A549 treated with Mapracorat at 1 μM for 4 hours (cell line): ENCODE results near the gene CXXC5. TPM values are rescaled to one million over a fixed set of nuclear protein-coding genes. Genes with fewer than 3 reads are reported as not detected.

Experiments
- total RNA-seq: library from RNA; stranded (reverse); fragments of 200-300 nt; extraction: Qiagen RNA extraction; gene quantifications from 5 replicates; pipeline ENCODE4 v1.2.3, GENCODE V29; 2022

CXXC5 gene
- total RNA-seq, result 13.8 to 20.9 TPM (median 19.3 TPM) in 5 replicates

DNA sequence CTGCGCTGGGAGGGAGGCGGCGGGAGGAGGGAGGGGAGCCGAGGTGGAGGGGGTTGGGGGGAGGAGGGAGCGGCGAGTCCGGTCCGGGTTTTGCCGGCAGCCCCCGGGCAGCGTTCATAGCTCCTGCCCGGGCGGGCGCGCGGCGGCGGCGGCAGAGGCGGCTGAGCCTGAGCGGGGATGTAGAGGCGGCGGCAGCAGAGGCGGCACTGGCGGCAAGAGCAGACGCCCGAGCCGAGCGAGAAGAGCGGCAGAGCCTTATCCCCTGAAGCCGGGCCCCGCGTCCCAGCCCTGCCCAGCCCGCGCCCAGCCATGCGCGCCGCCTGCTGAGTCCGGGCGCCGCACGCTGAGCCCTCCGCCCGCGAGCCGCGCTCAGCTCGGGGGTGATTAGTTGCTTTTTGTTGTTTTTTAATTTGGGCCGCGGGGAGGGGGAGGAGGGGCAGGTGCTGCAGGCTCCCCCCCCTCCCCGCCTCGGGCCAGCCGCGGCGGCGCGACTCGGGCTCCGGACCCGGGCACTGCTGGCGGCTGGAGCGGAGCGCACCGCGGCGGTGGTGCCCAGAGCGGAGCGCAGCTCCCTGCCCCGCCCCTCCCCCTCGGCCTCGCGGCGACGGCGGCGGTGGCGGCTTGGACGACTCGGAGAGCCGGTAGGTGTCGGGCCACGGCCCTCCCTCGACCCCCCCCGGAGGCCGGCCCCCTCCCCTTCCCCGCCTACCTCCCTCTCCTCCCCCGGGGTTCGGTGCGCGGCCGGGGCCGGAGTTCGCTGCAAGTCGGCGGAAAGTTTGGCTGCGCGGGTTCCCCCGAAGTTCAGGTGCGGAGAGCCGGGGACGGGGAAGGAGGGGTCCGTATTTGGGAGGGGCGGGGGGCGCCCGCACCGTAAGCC lies at the start of gene CXXC5:
Gene CXXC5, plus strand, starts transcription at position 145 of the 877 bp plus-strand sequence. CDS start 32,175 bp downstream, outside the sequence.

Other genes with a start within 250 kb of the CXXC5 start
- gene SPATA24, start 244.3 kb upstream of the CXXC5 start, total RNA-seq, result 3.9 to 6.0 TPM (median 5.3 TPM) in 5 replicates
- gene DNAJC18, start 208.8 kb upstream of the CXXC5 start, total RNA-seq, result 5.6 to 9.3 TPM (median 8.1 TPM) in 5 replicates
- not detected in 5 replicates for gene ECSCR, start 185.6 kb upstream of the CXXC5 start, total RNA-seq
- gene SMIM33, start 177.3 kb upstream of the CXXC5 start, total RNA-seq, result not detected in 5 replicates
- gene STING1, start 165.6 kb upstream of the CXXC5 start, total RNA-seq, result 0.78 to 1.4 TPM (median 1.1 TPM) in 5 replicates
- gene UBE2D2, start 87.0 kb upstream of the CXXC5 start, total RNA-seq, result 124 to 183 TPM (median 163 TPM) in 5 replicates
- 0.02 to 0.05 TPM (median 0.04 TPM) in 4 of 5 replicates, not detected in the other for gene PSD2, start 147.5 kb downstream of the CXXC5 start, total RNA-seq